ENCODE measurements around the gene DIO1. TPM values are rescaled to one million over a fixed set of nuclear protein-coding genes. Genes with fewer than 3 reads are reported as not detected.

DIO1 gene
- total RNA-seq, 1 experiment from 2014 or later, result not detected

DNA sequence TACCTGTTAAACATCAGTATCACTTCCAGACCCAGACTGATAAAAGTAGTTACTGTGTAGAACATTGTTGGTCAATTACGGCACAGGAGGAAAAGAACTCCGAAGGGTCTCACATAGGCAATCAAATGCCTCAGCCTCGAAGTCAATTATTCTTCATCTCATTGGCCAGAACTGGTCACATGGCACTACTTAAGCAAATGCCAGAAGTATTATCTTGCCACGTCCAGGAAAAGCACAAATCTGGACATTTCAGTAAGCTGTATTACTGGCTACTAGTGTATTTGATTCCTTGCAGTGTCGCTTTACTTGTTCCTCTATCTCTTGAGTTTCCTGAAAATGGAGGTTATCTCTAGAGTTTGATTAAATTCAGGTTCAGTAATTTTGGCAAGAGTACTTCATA, 24.4 kb downstream of the DIO1 start:
- Histone ChIP-seq H3K9me3 (no peaks in the 10 kb centered on the region), H3K4me3 (no peak overlapping the region), H3K36me3 (peaks cover 25% of the 10 kb centered on the region), H3K27me3 (no peaks in the 10 kb centered on the region)
- no peak for DNase-seq

DNA sequence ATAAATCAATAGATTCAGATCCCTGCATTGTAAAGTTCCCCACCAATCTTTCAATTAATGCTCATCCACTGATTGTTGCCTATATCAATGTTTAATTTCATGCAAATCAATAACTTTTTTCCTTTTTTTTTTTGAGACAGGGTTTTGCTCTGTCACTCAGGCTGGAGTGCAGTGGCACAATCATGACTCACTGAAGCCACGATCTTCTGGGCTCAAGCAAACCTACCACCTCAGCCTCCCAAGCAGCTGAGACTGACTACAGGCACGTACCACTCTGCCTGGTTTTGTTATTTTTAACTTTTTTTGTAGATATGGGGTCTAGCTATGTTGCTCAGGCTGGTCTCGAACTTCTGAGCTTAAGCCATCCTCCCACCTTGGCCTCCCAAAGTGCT, 25.7 kb downstream of the DIO1 start:
- Histone ChIP-seq H3K36me3 (peaks cover 34% of the 10 kb centered on the region), H3K9me3 (no peaks in the 10 kb centered on the region), H3K27me3 (no peaks in the 10 kb centered on the region), H3K4me3 (no peak overlapping the region)
- DNase-seq, result no peak

DNA sequence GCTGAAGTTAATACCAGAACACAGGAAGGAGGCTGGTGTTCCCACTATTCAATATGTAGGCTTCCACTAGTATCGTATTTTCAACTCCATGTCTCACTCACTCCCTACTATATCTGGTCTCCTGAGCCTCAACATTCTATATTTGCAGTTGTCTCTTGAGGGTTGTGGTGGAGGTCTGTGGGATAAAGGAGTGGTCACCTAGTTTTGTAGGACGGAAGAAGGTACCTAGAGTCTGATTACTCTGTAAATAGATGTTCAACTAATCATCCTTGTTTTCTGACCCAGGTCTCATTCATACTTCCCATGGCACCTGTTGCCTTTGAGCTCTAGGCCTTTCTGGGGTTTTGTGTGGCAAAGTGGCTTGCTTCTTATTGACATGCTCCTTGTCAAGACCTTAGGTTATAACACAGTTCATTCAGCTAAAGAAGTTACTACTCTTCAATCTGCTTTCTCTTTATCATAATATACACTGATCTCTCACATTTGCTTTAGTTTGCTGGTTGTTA, 33.4 kb downstream of the DIO1 start:
- DNase-seq, result no peak
- H3K36me3 ChIP-seq, result peaks cover 47% of the 10 kb centered on the region
- H3K4me3 ChIP-seq, result no peak overlapping the region
- H3K27me3 ChIP-seq, result no peaks in the 10 kb centered on the region
- H3K9me3 ChIP-seq, result peaks cover 7% of the 10 kb centered on the region

DNA sequence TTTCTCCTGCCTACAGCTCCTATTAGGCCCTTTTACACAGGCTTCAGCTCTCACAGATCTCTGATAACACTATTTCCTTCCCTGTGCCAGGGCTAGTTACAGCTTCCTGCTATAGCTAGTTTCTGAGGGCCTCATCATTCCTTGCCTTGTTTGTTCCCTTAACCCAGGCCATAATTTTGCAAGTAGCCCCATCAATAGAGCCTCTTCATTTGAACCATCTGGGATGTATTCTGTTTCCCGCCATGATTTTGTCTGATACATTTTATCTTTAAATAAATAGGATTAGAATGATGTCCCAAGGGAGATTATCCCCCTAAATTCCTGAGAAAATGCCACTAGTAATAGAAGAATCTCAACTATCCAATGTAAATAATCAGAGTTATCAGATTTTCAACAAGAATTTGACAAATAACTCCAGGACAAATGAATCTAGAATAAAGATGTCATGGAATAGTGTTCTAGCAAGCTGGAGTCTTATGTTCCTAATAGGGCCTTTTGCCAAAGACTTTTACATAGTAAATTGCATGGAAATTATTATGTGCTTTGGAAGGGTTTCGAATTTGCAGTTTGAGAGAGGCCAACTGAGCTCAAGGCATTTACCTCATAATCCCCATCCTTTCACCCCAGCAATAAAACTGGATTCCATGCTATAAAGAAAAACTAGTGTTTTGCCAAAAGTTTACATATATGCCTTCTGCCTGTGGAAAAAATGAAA, 35.4 kb downstream of the DIO1 start:
- Histone ChIP-seq H3K36me3 (peaks cover 43% of the 10 kb centered on the region), H3K27me3 (no peaks in the 10 kb centered on the region), H3K4me3 (no peak overlapping the region), H3K9me3 (peaks cover 23% of the 10 kb centered on the region)
- no peak for DNase-seq

DNA sequence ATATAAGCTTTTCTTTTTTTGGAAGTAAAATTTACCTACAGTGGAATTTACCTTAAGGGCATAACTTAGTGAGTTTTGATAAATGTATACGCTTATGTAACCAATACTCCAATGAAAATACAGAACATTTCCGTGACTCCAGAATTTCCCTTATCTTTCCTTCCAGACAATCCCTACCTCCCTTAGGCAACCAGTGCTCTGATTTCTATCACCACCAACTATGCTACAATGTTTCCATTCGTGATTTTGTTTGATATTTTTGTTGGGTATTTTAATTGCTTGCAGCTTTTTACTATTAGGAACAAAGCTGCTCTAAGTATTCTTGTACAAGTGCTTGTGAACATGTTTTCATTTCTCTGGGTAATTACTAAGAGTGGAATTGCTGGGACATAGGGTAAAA, 36.9 kb downstream of the DIO1 start:
- H3K4me3 ChIP-seq, result no peak overlapping the region
- H3K9me3 ChIP-seq, result peaks cover 34% of the 10 kb centered on the region
- H3K36me3 ChIP-seq, result peaks cover 58% of the 10 kb centered on the region
- H3K27me3 ChIP-seq, result no peaks in the 10 kb centered on the region
- no peak for DNase-seq

DNA sequence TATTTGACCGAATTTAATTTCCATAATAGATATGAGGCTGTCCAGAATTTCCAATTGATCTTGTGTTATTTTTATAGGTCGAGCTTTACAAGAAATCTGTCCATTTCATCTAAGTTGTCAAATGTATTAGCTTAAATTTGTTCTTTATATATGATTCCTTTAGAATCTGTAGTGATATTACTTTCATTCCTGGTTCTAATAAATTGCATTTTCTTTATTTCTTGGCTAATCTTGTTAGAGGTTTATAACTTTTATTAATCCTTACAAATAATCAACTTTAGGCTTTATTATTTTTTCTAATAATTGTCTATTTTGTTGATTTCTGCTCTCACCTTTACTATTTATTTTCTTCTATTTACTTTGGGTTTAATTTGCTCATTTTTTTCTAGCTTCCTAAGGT, 37.5 kb downstream of the DIO1 start:
- H3K9me3 ChIP-seq, result peaks cover 34% of the 10 kb centered on the region
- no peak overlapping the region for H3K4me3 ChIP-seq
- DNase-seq, result no peak
- peaks cover 63% of the 10 kb centered on the region for H3K36me3 ChIP-seq
- H3K27me3 ChIP-seq, result no peaks in the 10 kb centered on the region

DNA sequence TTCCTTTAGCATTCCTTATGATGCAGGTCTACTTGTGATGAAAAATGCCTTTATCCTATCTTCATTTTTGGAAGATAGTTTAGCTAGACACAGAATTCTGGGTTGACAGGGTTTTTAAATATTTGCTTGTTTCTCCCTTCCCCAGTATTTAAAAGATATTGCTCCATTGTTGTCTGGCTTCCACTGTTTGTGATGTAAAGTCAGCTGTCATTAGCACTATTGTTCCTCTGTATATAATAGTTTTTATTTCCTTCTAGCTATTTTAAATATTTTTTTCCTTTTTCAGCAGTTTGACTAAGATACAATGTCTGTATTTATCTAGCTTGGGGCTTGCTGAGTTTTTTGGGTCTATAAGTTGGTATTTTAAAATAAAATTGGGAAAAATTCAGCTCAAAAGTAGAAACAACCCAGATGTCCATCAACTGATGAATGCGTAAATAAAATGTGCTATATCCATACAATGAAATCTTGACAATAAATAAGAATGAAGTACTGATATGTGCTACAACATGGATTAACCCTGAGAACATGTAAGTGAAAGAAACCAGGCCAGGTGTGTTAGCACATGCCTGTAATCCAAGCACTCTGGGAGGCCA, 40.3 kb downstream of the DIO1 start:
- Histone ChIP-seq H3K36me3 (peaks cover 55% of the 10 kb centered on the region), H3K9me3 (peaks cover 34% of the 10 kb centered on the region), H3K27me3 (no peaks in the 10 kb centered on the region), H3K4me3 (no peak overlapping the region)
- no peak for DNase-seq

DNA sequence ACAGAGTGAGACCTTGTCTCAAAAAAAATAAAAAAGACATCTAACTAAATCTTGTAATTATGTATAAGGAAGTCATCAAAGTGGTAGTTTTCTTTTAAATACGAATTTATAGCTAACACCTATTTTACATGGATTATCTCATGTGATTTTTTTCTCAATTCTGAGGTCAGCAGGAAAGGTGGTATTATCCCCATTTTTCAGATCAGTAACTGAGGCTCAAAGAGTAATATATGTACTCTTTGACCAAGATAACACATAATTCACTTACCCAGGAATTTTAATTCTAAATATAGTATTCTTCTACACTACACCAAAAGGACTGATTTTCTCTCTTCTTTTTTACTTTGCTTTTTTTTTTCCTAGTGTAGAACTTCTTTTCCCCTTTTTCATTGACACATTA, 42.4 kb downstream of the DIO1 start:
- peaks cover 53% of the 10 kb centered on the region for H3K36me3 ChIP-seq
- no peak overlapping the region for H3K4me3 ChIP-seq
- DNase-seq, result no peak
- peaks cover 34% of the 10 kb centered on the region for H3K9me3 ChIP-seq
- H3K27me3 ChIP-seq, result no peaks in the 10 kb centered on the region

DNA sequence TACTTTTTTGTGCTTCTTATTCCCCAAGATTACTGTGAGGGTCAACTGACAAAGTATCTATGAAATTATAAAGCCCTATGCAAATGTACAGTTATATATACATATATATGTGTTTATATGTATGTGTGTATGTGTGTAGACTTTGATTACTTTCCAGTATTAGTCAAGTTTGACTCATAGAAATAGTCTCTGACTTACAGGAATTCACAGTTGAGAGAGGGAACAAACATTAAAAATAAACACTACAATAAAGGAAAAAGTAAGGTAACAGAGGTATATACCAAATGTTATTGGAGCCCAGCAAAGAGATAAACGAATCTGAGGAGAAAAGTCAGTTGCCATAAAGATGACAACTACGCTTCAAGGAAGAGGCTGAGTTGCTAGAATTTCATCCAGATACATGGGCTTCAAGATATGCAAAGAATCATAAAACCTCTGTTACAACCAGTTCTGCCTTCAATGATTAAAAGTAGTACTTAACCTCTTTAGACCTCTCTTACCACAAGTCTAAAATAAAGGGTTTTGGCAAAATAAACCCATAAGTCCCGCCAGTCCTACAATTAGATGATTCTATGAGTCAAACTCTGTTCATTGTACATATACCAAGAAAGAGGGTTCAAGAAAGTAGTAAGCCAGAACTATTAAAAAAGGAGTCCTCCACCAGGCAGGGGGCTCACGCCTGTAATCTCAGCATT, 44.3 kb downstream of the DIO1 start:
- peaks cover 21% of the 10 kb centered on the region for H3K9me3 ChIP-seq
- no peaks in the 10 kb centered on the region for H3K27me3 ChIP-seq
- H3K36me3 ChIP-seq, result peaks cover 46% of the 10 kb centered on the region
- H3K4me3 ChIP-seq, result no peak overlapping the region
- DNase-seq, result no peak

DNA sequence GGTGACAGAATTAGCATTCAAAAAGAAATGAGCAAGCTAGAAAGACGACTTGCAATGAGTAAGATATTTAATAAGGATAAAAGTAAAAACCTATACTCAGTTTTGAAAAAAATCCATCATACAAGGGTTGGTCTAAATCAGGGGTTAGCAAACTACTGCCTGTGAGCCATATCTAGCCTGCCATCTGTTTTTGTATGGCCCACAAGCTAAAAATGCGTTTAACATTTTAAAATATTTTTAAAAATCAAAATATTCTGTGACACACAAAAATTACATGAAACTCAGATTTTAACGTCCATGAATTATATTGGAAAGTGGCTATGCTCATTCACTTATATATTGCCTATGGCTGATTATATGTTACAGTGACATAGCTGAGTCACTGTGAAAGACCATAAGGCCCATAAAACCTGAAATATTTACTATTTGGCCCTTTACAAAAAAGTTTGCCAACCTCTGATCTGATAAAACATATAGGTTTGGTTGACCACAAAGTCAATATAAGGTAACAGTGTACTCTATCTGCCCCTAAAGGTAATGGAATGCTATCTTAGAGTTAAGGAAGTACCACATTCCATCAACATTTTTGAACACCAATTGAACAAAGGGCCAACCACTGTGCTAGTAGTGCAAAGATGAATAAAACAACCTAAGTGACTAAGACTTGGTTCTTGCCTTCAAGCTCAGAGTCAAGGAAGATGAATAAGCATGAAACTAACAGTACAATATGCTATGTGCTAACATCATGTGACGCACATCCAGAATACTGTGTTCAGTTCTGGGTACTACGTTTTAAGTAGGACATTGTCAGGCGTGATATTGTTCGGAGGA, 48.4 kb downstream of the DIO1 start:
- Histone ChIP-seq H3K9me3 (no peaks in the 10 kb centered on the region), H3K4me3 (no peak overlapping the region), H3K27me3 (no peaks in the 10 kb centered on the region), H3K36me3 (peaks cover 12% of the 10 kb centered on the region)
- no peak for DNase-seq

DNA sequence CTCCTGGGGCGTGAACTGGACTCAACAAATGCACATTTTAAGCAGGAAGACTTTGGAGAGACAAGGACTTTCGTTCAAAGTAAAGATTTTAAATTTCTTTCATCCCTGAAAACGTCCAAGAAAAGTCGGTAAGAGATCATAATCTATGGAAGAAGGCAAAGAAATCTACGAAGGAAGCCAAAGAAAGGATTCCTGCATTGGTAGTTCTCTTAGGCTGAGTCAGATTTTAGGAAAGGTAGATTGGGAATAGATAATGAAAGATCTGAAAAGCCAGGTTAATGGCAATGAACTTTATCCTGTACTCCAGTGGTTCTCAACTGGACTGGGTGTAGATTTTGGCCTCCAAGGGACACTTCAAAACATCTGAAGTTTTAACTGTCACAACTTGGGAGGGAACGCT, 49.1 kb downstream of the DIO1 start:
- no peak for DNase-seq
- Histone ChIP-seq H3K9me3 (no peaks in the 10 kb centered on the region), H3K36me3 (peaks cover 11% of the 10 kb centered on the region), H3K4me3 (no peak overlapping the region), H3K27me3 (no peaks in the 10 kb centered on the region)

DNA sequence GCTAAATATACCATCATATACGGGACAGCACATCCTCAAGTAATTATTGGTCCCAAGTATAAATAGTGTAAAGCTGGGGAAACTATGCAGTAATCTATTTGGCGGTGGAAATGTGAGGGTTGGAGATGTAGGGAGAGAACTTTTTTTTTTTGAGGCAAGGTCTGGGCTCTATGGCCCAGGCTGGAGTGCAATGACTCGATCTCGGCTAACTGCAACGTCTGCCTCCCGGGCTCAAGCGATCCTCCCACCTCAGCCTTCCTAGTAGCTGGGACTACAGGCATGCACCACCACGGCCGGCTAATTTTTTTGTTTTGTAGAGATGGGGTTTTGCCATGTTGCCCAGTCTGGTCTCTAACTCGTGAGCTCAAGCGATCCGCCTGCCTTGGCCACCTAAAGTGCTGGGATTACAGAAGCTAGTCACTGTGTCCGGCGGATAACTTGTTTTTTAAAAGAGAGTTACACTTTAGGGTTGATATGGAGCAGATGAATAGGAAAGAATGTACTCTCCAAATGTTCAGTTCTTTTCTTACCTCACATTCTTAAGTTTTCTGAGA, 49.6 kb downstream of the DIO1 start:
- no peak for DNase-seq
- H3K27me3 ChIP-seq, result no peaks in the 10 kb centered on the region
- H3K9me3 ChIP-seq, result no peaks in the 10 kb centered on the region
- peaks cover 16% of the 10 kb centered on the region for H3K36me3 ChIP-seq
- no peak overlapping the region for H3K4me3 ChIP-seq

DNA sequence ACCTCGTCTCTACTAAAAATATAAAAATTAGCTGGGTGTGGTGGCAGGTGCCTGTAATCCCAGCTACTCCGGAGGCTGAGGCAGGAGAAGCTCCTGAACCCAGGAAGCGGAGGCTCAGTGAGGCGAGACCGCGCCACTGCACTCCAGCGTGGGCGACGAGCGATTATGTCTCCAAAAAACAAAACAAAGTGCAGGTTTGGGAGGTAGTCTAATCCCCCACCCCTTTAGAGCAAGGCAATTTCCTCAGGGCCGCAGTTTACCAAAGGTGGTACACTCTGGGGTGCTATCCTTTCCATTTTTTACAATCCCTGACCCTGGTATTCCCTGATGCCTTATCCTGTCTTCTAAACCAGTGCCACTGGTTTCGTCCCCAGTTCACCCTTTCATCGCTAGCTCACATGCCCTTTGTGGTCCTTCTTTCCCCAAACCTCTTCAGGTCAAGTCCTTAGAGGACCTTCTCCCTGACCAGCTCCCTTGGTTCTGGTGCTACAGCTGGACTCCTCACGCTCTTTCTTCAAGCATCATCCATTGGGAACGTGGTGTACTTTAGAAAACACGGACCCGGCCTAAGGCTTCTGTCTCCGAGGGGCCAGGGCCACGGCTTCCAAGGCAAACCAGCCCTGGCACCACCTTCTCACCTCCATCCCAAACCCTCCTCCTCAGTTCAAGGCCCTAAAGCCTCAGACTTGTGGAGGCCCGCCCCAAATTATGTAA, 50.6 kb downstream of the DIO1 start:
- H3K27me3 ChIP-seq, result no peaks in the 10 kb centered on the region
- H3K36me3 ChIP-seq, result peaks cover 26% of the 10 kb centered on the region
- peak overlapping the region; percentile 97 for H3K4me3 ChIP-seq
- no peak for DNase-seq
- H3K9me3 ChIP-seq, result no peaks in the 10 kb centered on the region

DNA sequence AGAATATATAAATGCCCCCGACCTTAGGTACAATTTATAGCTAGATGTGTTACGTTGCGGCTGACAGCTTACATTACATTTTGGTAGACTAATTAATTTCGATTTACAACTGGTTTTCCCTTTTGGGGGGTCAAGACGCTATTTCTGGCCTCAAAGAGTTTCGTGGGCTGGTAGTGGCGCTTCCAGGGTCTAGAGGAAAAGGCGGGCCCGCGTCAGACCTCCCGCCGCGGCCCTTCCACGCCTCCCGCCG, 51.1 kb downstream of the DIO1 start:
- H3K4me3 ChIP-seq, result peak overlapping the region; percentile 97
- H3K9me3 ChIP-seq, result no peaks in the 10 kb centered on the region
- no peaks in the 10 kb centered on the region for H3K27me3 ChIP-seq
- peaks cover 28% of the 10 kb centered on the region for H3K36me3 ChIP-seq
- DNase-seq, result no peak

DNA sequence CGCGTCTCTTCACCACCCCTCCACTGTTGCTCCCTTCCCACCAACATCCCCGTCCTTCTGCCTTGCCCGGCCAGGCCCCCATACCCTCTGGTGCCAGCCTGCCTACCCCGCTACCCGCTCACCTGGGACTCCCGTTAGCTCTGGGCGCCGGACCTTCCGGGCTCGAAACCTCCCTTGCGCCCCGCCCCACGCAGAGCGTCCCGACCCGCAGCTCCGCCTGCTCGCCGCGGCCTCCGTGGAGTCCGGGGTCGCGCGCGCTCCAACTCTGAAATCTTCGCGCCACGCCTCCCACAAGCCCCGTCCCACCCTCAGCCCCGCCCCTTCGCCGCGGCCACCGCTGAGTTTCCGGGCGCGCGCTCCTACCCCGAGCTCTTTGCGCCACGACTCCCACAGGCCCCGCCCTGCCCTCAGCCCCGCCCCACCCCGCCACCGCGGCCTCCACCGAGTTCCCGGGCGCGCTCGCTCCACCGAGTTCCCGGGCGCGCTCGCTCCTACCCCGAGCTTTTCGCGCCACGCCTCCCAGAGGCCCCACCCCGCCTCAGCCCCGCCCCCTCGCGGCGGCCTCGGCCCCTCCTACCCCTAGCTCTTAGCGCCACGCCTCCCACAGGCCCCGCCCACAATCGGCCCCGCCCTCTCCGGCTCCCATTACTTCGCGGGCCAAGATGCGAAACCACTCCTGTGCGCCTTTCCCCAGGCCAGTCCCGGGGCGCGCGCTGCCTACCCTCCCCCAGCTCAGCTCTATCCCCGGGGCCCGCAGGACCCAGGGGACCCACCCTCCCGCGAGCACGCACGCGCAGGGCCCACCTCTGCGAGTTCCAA, 51.7 kb downstream of the DIO1 start, which contains the start of gene IFT25:
TSS of gene IFT25 (minus strand) at position 267 of the 819 bp plus-strand sequence. CDS start 5,617 bp downstream, outside the sequence.
- peak; percentile 94 for DNase-seq
- peak within 1 kb of the TSS; percentile 97 for H3K4me3 ChIP-seq
- no peaks in the 10 kb centered on the region for H3K27me3 ChIP-seq
- peaks cover 28% of the 10 kb centered on the region for H3K36me3 ChIP-seq
- no peaks in the 10 kb centered on the region for H3K9me3 ChIP-seq

All from MG63 (cell line).